K562 (cell line): Measurements from ENCODE around the gene PIGL. TPM values are rescaled to one million over a fixed set of nuclear protein-coding genes. Genes with fewer than 3 reads are reported as not detected.

ENCODE experiments used
- CBFB ChIP-seq: sonication (generic); formaldehyde crosslinking; IDR thresholded peaks from 2 replicates; pipeline ENCODE4 v1.4.0; 2020; ENCODE audit warnings: mild to moderate bottlenecking, missing genetic modification reagents
- DDX20 ChIP-seq: fragments of 450-650 bp; IDR thresholded peaks from 2 replicates; pipeline ENCODE4 v1.6.1; 2016; ENCODE audit warnings: missing genetic modification characterization, low read depth, mild to moderate bottlenecking, missing compliant biosample characterization, moderate library complexity
- ETS1 ChIP-seq: conservative IDR thresholded peaks from 2 replicates; pipeline ENCODE4 v1.6.1; 2011; ENCODE audit warnings: low read depth, mild to moderate bottlenecking, low read length; ENCODE audit not compliant: control insufficient read depth
- GATAD2B ChIP-seq: fragments of 450-650 bp; IDR thresholded peaks from 2 replicates; pipeline ENCODE4 v1.6.1; 2017; ENCODE audit warnings: mild to moderate bottlenecking, borderline replicate concordance
- NELFE ChIP-seq: IDR thresholded peaks from 2 replicates; pipeline ENCODE4 v1.6.1; 2011; ENCODE audit warnings: mild to moderate bottlenecking; ENCODE audit not compliant: insufficient read depth, insufficient read length
- NEUROD1 ChIP-seq: fragments of 150-350 bp; IDR thresholded peaks from 2 replicates; pipeline ENCODE4 v1.6.1; 2014; ENCODE audit warnings: borderline replicate concordance, low read length, low read depth; ENCODE audit not compliant: partially characterized antibody
- RAD51 ChIP-seq: fragments of 450-650 bp; IDR thresholded peaks from 2 replicates; pipeline ENCODE4 v1.7.1; 2016; ENCODE audit warnings: low read depth, mild to moderate bottlenecking, borderline replicate concordance
- TEAD2 ChIP-seq: fragments of 450-650 bp; IDR thresholded peaks from 2 replicates; pipeline ENCODE4 v1.6.1; 2016; ENCODE audit warnings: missing genetic modification characterization, control low read depth, missing compliant biosample characterization
- ZBTB1 ChIP-seq: sonication (generic); formaldehyde crosslinking; IDR thresholded peaks from 2 replicates; pipeline ENCODE4 v1.8.1; 2023; ENCODE audit warnings: missing genetic modification reagents, low read depth, mild to moderate bottlenecking, borderline replicate concordance
- ZNF165 ChIP-seq: fragments of 250-450 bp; sonication (Bioruptor Pico); IDR thresholded peaks from 2 replicates; pipeline ENCODE4 v1.4.0; 2020; ENCODE audit warnings: borderline replicate concordance
- ZNF311 ChIP-seq: fragments of 250-450 bp; sonication (Bioruptor Pico); IDR thresholded peaks from 2 replicates; pipeline ENCODE4 v1.4.0; 2020; ENCODE audit warnings: mild to moderate bottlenecking, moderate library complexity
- ZNF318 ChIP-seq, 2 experiments: fragments of 450-650 bp; IDR thresholded peaks; 2 replicates each; pipeline ENCODE4 v1.6.1; 2016; ENCODE audit warnings: mild to moderate bottlenecking in 2 of 2, borderline replicate concordance in 1 of 2, low read depth in 1 of 2, moderate library complexity in 1 of 2
- ZNF408 ChIP-seq: fragments of 250-450 bp; sonication (Bioruptor Pico); IDR thresholded peaks from 2 replicates; pipeline ENCODE4 v1.4.0; 2020; ENCODE audit warnings: low read depth, mild to moderate bottlenecking, moderate library complexity
- polyA plus RNA-seq, 8 experiments: library from polyadenylated mRNA; depleted of rRNA in 4 of 8; stranded (reverse) in 5 of 8; unstranded in 3 of 8; fragments of >200 nt; fragmentation: Nextera tagmentation in 2 of 8; fragmentation: Illumina TruSeq in 1 of 8; extraction: Ambion mirVana in 2 of 8; extraction: Trizol in 1 of 8; gene quantifications; 2 replicates each; pipeline versions ENCODE4 v1.2.1 to v1.2.3, GENCODE V29; 2011 to 2014; ENCODE audit warnings: inconsistent platforms in 1 of 8, missing spikeins in 1 of 8
- total RNA-seq, 7 experiments: library from RNA; depleted of rRNA in 6 of 7; stranded (reverse); fragments of >200 nt in 6 of 7; fragmentation: Illumina TruSeq in 2 of 7; extraction: Trizol in 2 of 7; gene quantifications; 2 replicates each; pipeline versions ENCODE4 v1.2.1 to v1.2.3, GENCODE V29; 2011 to 2021; ENCODE audit warnings: low replicate concordance in 1 of 7

PIGL gene
- total and polyA plus RNA-seq, 9 of the 15 experiments (the other 6 are each of a cell fraction or from before 2014, with no cell fraction given): 19.9 to 55.3 (median 29.6) TPM

- TF ChIP-seq NEUROD1 (no peak), ZNF311 (CRISPR knock-in tag) (no peak), GATAD2B (no peak), ZNF408 (CRISPR knock-in tag) (no peak), ETS1 (0 out of 2 replicates have a peak, but pooled peaks have one; percentile 31), ZBTB1 (CRISPR knock-in tag) (no peak), NELFE (no peak), RAD51 (no peak), CBFB (CRISPR knock-in tag) (no peak), TEAD2 (tag) (no peak), ZNF165 (CRISPR knock-in tag) (no peak), ZNF318 (IDR thresholded peaks at IDR 0.05; ENCODE audit: borderline replicate concordance in 1 of 2, low read depth in 1 of 2) (no peak), DDX20 (tag) (no peak)
Observed at GRCh38 chr17:16215273-16215964, 1.6 kb upstream of the PIGL start, which contains the start of gene NCOR1 (continued).
